ENCODE measurements around the gene FGFBP2.
A peak's percentile ranks its signal among the peaks of the same experiment; 100 is the strongest.

Gene FGFBP2

GRCh38 chr4:15914736-15915135 is 48.2 kb downstream of the FGFBP2 start:
- no peak for TF ChIP-seq CTCF (IDR thresholded peaks at IDR 0.05; ENCODE audit: low read depth, low read length, missing control alignments)
- no peak overlapping the region for H3K4me3 ChIP-seq (replicated peaks; ENCODE audit: low read depth, low read length)
- DNase-seq (ENCODE audit: extremely low read depth, low read depth), result no peak

- no peak for DNase-seq (ENCODE audit: extremely low read depth, low read depth)
- no peak overlapping the region for H3K4me3 ChIP-seq (replicated peaks; ENCODE audit: low read depth, low read length)
- no peak for TF ChIP-seq CTCF (IDR thresholded peaks at IDR 0.05; ENCODE audit: low read depth, low read length, missing control alignments)
These were observed 48.7 kb downstream of the FGFBP2 start for GRCh38 chr4:15914291-15914690.

GRCh38 chr4:15913631-15913970 is 49.4 kb downstream of the FGFBP2 start:
- peak; percentile 72 for DNase-seq (ENCODE audit: extremely low read depth, low read depth)
- H3K4me3 ChIP-seq (replicated peaks; ENCODE audit: low read depth, low read length), result no peak overlapping the region
- no peak for TF ChIP-seq CTCF (IDR thresholded peaks at IDR 0.05; ENCODE audit: low read depth, low read length, missing control alignments)

GRCh38 chr4:15912961-15913630 is 49.9 kb downstream of the FGFBP2 start:
- no peak overlapping the region for H3K4me3 ChIP-seq (replicated peaks; ENCODE audit: low read depth, low read length)
- DNase-seq (ENCODE audit: extremely low read depth, low read depth), result no peak
- TF ChIP-seq CTCF (IDR thresholded peaks at IDR 0.05; ENCODE audit: low read depth, low read length, missing control alignments), result no peak

- no peak overlapping the region for H3K4me3 ChIP-seq (replicated peaks; ENCODE audit: low read depth, low read length)
- TF ChIP-seq CTCF (IDR thresholded peaks at IDR 0.05; ENCODE audit: low read depth, low read length, missing control alignments), result no peak
- no peak for DNase-seq (ENCODE audit: extremely low read depth, low read depth)
These were observed 50.7 kb downstream of the FGFBP2 start for GRCh38 chr4:15912236-15912635.

All from HFF-Myc (cell line).